Chondrocyte (in vitro differentiated cells): ENCODE results near the gene WNT5B. TPM values are rescaled to one million over a fixed set of nuclear protein-coding genes. Genes with fewer than 3 reads are reported as not detected.

Source experiments
- DNase-seq: peaks from one replicate; pipeline ENCODE4 v3.0.0; 2021; ENCODE audit warnings: mixed read lengths, low spot score
- H3K27ac Mint-ChIP-seq: one replicate; pipeline ENCODE4 v1.8.0; 2021; ENCODE audit warnings: mild to moderate bottlenecking, moderate library complexity, mixed read lengths; ENCODE audit not compliant: unreplicated experiment
- H3K27me3 Mint-ChIP-seq: 2 replicates; pipeline ENCODE4 v1.8.0; 2021; ENCODE audit warnings: low read depth, mixed read lengths
- H3K36me3 Mint-ChIP-seq: 2 replicates; pipeline ENCODE4 v1.8.0; 2021; ENCODE audit warnings: low read depth, mixed read lengths
- H3K4me1 Mint-ChIP-seq: 2 replicates; pipeline ENCODE4 v1.8.0; 2021; ENCODE audit warnings: low read depth, mild to moderate bottlenecking, mixed read lengths
- H3K4me3 Mint-ChIP-seq: one replicate; pipeline ENCODE4 v1.8.0; 2021; ENCODE audit warnings: mild to moderate bottlenecking, moderate library complexity, mixed read lengths; ENCODE audit not compliant: unreplicated experiment
- H3K9me3 Mint-ChIP-seq: 2 replicates; pipeline ENCODE4 v1.8.0; 2021; ENCODE audit warnings: low read depth, mixed read lengths
- total RNA-seq: library from RNA; stranded (reverse); gene quantifications from 3 replicates; pipeline ENCODE4 v1.2.1, GENCODE V29; 2021
- TF ChIP-seq, protein P1 (sequence below): fragments of 200-600 bp; sonication (generic); IDR thresholded peaks from 2 replicates; pipeline ENCODE4 v1.5.0; 2021; ENCODE audit warnings: antibody characterized with exemption, mild to moderate bottlenecking, moderate library complexity

Gene WNT5B
- total RNA-seq, 1 donor from 2014 or later, result 68.0 TPM

DNA sequence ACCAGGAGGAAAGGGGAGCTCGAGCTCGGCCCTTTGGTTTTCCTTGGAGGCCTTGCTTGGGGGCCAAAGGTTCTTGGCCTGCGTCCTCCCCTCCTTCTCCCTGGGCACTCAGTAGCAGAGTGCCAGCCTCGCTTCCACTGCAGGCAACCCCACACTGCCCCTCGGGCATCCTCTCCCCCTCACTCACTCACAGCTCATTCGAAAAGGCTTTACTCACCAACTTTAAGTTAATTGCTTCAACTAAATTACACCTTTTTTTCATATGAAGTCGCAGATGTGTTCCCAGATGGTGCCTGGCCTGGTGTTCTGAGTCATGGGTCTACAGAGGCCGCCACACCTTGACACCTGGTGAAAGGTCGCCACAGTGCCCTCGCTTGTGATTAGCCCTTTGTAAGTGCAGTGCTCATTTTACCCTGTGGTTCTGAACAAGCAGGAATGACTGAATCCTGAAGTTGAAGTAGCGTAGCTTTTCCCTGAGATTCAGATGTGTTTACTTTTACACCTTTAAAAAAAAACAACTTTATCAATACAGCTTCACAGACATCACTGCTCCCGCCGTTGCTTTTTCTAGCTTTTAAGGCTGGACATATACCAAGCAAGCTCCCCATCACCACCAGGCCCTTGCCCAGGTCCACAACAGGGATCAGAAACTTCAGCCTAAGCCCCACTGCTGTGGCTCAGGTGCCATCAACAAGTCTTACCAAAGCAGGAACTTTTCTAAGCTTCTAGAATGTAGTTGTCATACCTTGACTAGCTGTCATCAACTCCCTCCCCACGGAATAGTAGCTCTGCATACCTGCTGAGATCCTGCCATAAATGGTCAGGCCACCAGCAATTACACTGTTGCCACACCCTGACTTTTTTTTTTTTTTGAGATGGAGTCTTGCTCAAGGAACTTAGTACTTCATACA is 41.6 kb downstream of the WNT5B start:
- Mint-ChIP-seq H3K4me1 (peaks cover 24% of the 10 kb centered on the region), H3K36me3 (no peaks in the 10 kb centered on the region), H3K9me3 (no peaks in the 10 kb centered on the region), H3K27ac (no peak overlapping the region), H3K27me3 (no peaks in the 10 kb centered on the region), H3K4me3 (no peak overlapping the region)
- no peak for DNase-seq
- TF ChIP-seq, protein P1, sequence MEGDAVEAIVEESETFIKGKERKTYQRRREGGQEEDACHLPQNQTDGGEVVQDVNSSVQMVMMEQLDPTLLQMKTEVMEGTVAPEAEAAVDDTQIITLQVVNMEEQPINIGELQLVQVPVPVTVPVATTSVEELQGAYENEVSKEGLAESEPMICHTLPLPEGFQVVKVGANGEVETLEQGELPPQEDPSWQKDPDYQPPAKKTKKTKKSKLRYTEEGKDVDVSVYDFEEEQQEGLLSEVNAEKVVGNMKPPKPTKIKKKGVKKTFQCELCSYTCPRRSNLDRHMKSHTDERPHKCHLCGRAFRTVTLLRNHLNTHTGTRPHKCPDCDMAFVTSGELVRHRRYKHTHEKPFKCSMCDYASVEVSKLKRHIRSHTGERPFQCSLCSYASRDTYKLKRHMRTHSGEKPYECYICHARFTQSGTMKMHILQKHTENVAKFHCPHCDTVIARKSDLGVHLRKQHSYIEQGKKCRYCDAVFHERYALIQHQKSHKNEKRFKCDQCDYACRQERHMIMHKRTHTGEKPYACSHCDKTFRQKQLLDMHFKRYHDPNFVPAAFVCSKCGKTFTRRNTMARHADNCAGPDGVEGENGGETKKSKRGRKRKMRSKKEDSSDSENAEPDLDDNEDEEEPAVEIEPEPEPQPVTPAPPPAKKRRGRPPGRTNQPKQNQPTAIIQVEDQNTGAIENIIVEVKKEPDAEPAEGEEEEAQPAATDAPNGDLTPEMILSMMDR, result no peak

DNA sequence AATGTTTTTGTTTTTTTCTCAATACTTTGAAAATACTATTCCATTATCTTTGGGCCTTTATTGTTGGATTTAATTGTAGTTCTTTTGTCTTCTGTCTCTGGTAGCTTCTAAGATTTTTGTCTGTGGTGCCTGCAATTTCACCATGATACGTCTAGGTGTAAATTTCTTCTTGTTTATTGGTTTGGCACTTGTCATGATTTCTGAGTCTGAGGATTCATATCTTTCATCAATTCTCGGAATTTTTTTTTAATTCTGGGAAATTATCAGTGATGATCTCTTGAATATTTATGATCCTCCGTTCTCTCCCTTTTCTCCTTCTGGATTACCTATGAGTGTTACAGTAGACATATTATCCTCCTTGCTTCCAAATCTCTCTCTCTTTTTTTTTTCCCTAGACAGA is 47.0 kb downstream of the WNT5B start:
- H3K27me3 Mint-ChIP-seq, result no peaks in the 10 kb centered on the region
- H3K36me3 Mint-ChIP-seq, result no peaks in the 10 kb centered on the region
- DNase-seq, result no peak
- H3K9me3 Mint-ChIP-seq, result peaks cover 5% of the 10 kb centered on the region
- no peaks in the 10 kb centered on the region for H3K4me1 Mint-ChIP-seq
- H3K27ac Mint-ChIP-seq, result no peak overlapping the region
- no peak overlapping the region for H3K4me3 Mint-ChIP-seq
- TF ChIP-seq, protein P1, result no peak

DNA sequence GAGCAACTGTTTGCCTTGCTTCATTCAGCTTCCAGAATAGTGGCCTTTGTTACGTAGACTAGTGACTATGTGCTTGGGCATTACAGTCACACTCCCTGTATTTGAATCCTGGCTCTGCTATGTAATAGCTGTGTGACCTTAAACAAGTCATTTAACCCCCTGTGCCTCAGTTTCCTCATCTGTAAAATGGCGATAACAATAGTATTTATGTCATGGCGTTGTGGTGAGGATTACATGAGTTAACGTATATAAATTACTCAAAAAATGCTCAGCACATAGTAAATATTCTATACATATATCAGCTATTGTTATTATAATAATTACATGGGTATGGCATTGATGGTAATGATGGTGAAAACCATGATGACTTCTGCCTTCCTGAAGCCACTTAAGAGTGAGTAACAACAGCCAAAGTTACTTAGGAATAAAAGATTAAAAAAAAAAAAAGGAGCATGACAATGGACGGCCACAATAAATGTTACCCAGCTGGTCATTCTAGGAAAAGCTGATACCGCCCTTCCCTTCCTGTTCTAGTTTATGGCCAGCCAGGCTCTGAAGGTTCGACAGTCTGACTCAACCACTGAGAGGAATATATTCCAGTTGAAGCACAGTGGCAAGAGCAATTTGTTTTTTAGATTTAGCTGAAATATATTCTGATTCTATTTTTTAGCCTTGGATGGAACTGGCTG is 51.9 kb downstream of the WNT5B start:
- Mint-ChIP-seq H3K9me3 (peaks cover 4% of the 10 kb centered on the region), H3K36me3 (no peaks in the 10 kb centered on the region), H3K4me3 (no peak overlapping the region), H3K27ac (no peak overlapping the region), H3K4me1 (no peaks in the 10 kb centered on the region), H3K27me3 (no peaks in the 10 kb centered on the region)
- TF ChIP-seq, protein P1, result no peak
- no peak for DNase-seq

DNA sequence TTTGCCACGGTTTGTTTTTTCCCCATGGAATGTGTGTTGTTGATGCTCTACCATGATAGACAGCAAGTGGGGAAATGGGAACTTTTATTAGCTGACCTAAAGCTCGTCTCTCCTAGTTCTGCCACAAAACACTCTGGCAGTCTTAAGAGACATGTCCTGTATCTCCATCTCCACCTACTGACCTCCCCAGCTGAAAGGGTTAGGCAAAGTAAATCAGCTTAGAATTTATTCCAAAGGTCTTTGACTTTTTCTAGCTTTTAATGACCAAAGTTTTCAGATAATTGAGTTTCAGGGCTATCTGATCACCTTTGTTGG is 52.4 kb downstream of the WNT5B start:
- no peak for DNase-seq
- TF ChIP-seq, protein P1, result no peak
- Mint-ChIP-seq H3K9me3 (no peaks in the 10 kb centered on the region), H3K27me3 (no peaks in the 10 kb centered on the region), H3K27ac (no peak overlapping the region), H3K4me3 (no peak overlapping the region), H3K36me3 (no peaks in the 10 kb centered on the region), H3K4me1 (no peaks in the 10 kb centered on the region)

DNA sequence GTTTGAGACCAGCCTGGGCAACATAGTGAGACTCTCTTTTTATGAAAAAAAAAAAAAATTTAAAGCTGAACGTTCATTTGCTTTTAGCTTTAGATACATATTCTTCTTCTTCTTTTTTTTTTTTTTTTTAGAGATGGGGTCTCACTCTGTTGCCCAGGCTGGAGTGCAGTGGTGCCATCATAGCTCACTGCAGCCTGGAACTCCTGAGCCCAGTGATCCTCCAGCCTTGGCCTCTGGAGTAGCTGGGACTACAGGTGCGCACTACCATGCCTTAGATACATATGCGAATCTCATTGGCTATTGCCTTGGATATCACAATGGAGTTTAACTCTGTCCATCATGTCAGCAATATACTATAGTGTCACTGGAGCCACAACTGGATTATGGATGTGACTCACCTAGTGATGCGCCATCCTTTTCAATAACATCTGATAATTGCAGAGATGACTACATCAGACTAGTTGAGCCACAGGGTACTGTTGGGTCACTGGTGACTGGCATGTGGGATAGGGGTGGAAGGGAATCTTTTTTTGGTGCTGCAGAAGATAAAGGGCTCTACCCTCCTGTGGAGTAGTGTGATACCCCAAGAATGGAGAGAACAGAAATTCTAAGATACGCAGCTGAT is 59.2 kb downstream of the WNT5B start:
- TF ChIP-seq, protein P1, result no peak
- H3K9me3 Mint-ChIP-seq, result no peaks in the 10 kb centered on the region
- no peak overlapping the region for H3K4me3 Mint-ChIP-seq
- no peaks in the 10 kb centered on the region for H3K27me3 Mint-ChIP-seq
- H3K36me3 Mint-ChIP-seq, result no peaks in the 10 kb centered on the region
- no peak overlapping the region for H3K27ac Mint-ChIP-seq
- no peak for DNase-seq
- H3K4me1 Mint-ChIP-seq, result peaks cover 24% of the 10 kb centered on the region
